ENCODE data around the gene WWOX. TPM values are rescaled to one million over a fixed set of nuclear protein-coding genes. Genes with fewer than 3 reads are reported as not detected.

WWOX gene
- polyA plus RNA-seq, 1 donor from 2014 or later: 25.6 TPM

DNA sequence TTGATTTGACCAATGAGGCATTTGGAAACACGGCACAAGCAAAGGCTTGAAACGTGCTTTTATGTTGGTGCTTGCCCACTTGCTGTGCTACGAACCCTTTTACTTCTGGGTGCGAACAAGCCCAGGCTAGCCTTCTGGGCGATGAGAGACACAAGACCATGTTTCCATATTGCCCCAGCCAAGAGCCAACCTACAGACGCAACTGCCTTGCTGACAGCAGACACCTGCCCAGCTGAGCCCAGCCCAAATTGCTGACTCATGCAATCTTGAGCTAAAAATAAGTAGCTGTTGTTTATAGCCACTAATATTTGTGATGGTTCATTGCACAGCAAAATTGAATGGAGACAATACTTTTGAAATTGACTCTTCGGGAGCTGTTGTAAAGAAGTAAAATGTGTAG is 464.5 kb downstream of the WWOX start:
- H3K9me2 ChIP-seq (ENCODE audit: insufficient read depth, low read length): no peaks in the 10 kb centered on the region
- no peak overlapping the region for H3K4me2 ChIP-seq (ENCODE audit: low read length)

DNA sequence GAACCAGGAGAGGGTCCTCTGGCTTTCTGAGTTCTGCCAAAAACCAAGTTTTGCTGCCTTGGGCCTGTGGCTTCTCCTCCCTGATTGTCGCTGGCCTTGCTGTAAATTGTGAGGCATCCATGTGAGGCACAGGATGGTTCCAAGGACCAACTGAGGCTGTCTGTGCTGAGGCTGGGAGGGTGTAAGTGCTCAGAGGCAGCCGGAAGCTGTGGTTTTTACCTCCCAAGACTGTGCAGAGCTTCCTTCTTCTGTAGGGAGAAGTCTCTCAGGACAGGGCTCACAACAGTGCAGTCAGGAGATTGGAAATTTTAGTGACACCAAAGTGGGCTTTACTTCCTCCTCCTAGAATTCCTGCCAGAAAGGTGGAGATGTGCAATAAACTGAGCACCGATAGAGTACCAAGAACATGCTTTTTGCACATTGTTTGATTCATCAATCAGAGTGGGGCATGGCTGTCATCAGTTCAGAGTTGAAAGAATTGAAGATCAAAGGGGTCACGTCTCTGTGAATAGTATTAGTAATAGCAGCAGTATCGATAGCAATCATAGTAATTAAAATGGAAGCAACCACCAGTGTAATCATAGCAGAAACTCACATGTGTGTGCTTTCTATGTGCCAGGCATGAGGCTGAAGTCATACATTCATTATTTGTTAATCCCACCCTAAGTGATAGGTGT is 467.1 kb downstream of the WWOX start:
- Histone ChIP-seq H3K27me3 (ENCODE audit: insufficient read depth, low read depth, low read length) (no peaks in the 10 kb centered on the region), H3K9ac (ENCODE audit: low read length) (no peak overlapping the region), H3K36me3 (ENCODE audit: insufficient read depth, low read length) (no peaks in the 10 kb centered on the region), H3K4me3 (ENCODE audit: low read length) (no peak overlapping the region), H3K27ac (ENCODE audit: low read length) (no peak overlapping the region), H3K9me2 (ENCODE audit: insufficient read depth, low read length) (no peaks in the 10 kb centered on the region), H3K79me2 (replicated peaks; ENCODE audit: insufficient read depth, low read length) (no peaks in the 10 kb centered on the region), H4K20me1 (ENCODE audit: insufficient read depth) (no peaks in the 10 kb centered on the region), H3K9me3 (ENCODE audit: low read length) (peaks cover 4% of the 10 kb centered on the region), H3K4me2 (ENCODE audit: low read length) (no peak overlapping the region), H2AFZ (ENCODE audit: low read depth, low read length) (no peak overlapping the region), H3F3A (ENCODE audit: insufficient read depth, low read length, poor library complexity, severe bottlenecking) (no peaks in the 10 kb centered on the region)
- TF ChIP-seq RAD21 (conservative IDR thresholded peaks at IDR 0.05): no peak
- TF ChIP-seq EP300 (conservative IDR thresholded peaks at IDR 0.05; ENCODE audit: poor library complexity, severe bottlenecking): no peak
- TF ChIP-seq, protein P1, sequence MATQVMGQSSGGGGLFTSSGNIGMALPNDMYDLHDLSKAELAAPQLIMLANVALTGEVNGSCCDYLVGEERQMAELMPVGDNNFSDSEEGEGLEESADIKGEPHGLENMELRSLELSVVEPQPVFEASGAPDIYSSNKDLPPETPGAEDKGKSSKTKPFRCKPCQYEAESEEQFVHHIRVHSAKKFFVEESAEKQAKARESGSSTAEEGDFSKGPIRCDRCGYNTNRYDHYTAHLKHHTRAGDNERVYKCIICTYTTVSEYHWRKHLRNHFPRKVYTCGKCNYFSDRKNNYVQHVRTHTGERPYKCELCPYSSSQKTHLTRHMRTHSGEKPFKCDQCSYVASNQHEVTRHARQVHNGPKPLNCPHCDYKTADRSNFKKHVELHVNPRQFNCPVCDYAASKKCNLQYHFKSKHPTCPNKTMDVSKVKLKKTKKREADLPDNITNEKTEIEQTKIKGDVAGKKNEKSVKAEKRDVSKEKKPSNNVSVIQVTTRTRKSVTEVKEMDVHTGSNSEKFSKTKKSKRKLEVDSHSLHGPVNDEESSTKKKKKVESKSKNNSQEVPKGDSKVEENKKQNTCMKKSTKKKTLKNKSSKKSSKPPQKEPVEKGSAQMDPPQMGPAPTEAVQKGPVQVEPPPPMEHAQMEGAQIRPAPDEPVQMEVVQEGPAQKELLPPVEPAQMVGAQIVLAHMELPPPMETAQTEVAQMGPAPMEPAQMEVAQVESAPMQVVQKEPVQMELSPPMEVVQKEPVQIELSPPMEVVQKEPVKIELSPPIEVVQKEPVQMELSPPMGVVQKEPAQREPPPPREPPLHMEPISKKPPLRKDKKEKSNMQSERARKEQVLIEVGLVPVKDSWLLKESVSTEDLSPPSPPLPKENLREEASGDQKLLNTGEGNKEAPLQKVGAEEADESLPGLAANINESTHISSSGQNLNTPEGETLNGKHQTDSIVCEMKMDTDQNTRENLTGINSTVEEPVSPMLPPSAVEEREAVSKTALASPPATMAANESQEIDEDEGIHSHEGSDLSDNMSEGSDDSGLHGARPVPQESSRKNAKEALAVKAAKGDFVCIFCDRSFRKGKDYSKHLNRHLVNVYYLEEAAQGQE (IDR thresholded peaks at IDR 0.05; ENCODE audit: borderline replicate concordance): no peak
- no peak for TF ChIP-seq MXI1 (conservative IDR thresholded peaks at IDR 0.05; ENCODE audit: poor library complexity, severe bottlenecking)
- TF ChIP-seq POLR2AphosphoS5 (IDR thresholded peaks at IDR 0.05): no peak
- no peak for TF ChIP-seq TAF1 (IDR thresholded peaks at IDR 0.05; ENCODE audit: low read depth)
- TF ChIP-seq EZH2 (IDR thresholded peaks at IDR 0.05; ENCODE audit: borderline replicate concordance, insufficient read depth, low read length, poor library complexity, severe bottlenecking): no peak
- no peak for TF ChIP-seq SMC3 (conservative IDR thresholded peaks at IDR 0.05; ENCODE audit: poor library complexity)
- TF ChIP-seq, protein P2, sequence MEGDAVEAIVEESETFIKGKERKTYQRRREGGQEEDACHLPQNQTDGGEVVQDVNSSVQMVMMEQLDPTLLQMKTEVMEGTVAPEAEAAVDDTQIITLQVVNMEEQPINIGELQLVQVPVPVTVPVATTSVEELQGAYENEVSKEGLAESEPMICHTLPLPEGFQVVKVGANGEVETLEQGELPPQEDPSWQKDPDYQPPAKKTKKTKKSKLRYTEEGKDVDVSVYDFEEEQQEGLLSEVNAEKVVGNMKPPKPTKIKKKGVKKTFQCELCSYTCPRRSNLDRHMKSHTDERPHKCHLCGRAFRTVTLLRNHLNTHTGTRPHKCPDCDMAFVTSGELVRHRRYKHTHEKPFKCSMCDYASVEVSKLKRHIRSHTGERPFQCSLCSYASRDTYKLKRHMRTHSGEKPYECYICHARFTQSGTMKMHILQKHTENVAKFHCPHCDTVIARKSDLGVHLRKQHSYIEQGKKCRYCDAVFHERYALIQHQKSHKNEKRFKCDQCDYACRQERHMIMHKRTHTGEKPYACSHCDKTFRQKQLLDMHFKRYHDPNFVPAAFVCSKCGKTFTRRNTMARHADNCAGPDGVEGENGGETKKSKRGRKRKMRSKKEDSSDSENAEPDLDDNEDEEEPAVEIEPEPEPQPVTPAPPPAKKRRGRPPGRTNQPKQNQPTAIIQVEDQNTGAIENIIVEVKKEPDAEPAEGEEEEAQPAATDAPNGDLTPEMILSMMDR (IDR thresholded peaks at IDR 0.05; ENCODE audit: poor library complexity, severe bottlenecking): no peak

More for the DNA sequence above, 464.5 kb downstream of the WWOX start:
- Histone ChIP-seq H2AFZ (ENCODE audit: low read depth, low read length) (no peak overlapping the region), H3K9me3 (ENCODE audit: low read length) (peaks cover 4% of the 10 kb centered on the region), H3K4me3 (ENCODE audit: low read length) (no peak overlapping the region), H3K27me3 (ENCODE audit: insufficient read depth, low read depth, low read length) (no peaks in the 10 kb centered on the region), H3K36me3 (ENCODE audit: insufficient read depth, low read length) (no peaks in the 10 kb centered on the region), H3K79me2 (replicated peaks; ENCODE audit: insufficient read depth, low read length) (no peaks in the 10 kb centered on the region), H4K20me1 (ENCODE audit: insufficient read depth) (no peaks in the 10 kb centered on the region), H3F3A (ENCODE audit: insufficient read depth, low read length, poor library complexity, severe bottlenecking) (no peaks in the 10 kb centered on the region), H3K9ac (ENCODE audit: low read length) (no peak overlapping the region), H3K27ac (ENCODE audit: low read length) (no peak overlapping the region)
- no peak for TF ChIP-seq EZH2 (IDR thresholded peaks at IDR 0.05; ENCODE audit: borderline replicate concordance, insufficient read depth, low read length, poor library complexity, severe bottlenecking)
- TF ChIP-seq MXI1 (conservative IDR thresholded peaks at IDR 0.05; ENCODE audit: poor library complexity, severe bottlenecking): no peak
- no peak for TF ChIP-seq RAD21 (conservative IDR thresholded peaks at IDR 0.05)
- TF ChIP-seq POLR2AphosphoS5 (IDR thresholded peaks at IDR 0.05): no peak
- TF ChIP-seq SMC3 (conservative IDR thresholded peaks at IDR 0.05; ENCODE audit: poor library complexity): no peak
- TF ChIP-seq, protein P1 (IDR thresholded peaks at IDR 0.05; ENCODE audit: borderline replicate concordance): no peak
- no peak for TF ChIP-seq TAF1 (IDR thresholded peaks at IDR 0.05; ENCODE audit: low read depth)
- no peak for TF ChIP-seq EP300 (conservative IDR thresholded peaks at IDR 0.05; ENCODE audit: poor library complexity, severe bottlenecking)
- TF ChIP-seq, protein P2 (IDR thresholded peaks at IDR 0.05; ENCODE audit: poor library complexity, severe bottlenecking): no peak

Data from neural cell (in vitro differentiated cells).